HG02943 (cell line): ENCODE measurements around the gene UCK1.

Source experiments
- ATAC-seq: cut with Tn5 transposase; IDR thresholded peaks from one replicate; pipeline ENCODE4 v1.9.1; 2021; ENCODE audit warnings: mild to moderate bottlenecking, low read depth, moderate library complexity; ENCODE audit not compliant: unreplicated experiment

Gene UCK1

DNA sequence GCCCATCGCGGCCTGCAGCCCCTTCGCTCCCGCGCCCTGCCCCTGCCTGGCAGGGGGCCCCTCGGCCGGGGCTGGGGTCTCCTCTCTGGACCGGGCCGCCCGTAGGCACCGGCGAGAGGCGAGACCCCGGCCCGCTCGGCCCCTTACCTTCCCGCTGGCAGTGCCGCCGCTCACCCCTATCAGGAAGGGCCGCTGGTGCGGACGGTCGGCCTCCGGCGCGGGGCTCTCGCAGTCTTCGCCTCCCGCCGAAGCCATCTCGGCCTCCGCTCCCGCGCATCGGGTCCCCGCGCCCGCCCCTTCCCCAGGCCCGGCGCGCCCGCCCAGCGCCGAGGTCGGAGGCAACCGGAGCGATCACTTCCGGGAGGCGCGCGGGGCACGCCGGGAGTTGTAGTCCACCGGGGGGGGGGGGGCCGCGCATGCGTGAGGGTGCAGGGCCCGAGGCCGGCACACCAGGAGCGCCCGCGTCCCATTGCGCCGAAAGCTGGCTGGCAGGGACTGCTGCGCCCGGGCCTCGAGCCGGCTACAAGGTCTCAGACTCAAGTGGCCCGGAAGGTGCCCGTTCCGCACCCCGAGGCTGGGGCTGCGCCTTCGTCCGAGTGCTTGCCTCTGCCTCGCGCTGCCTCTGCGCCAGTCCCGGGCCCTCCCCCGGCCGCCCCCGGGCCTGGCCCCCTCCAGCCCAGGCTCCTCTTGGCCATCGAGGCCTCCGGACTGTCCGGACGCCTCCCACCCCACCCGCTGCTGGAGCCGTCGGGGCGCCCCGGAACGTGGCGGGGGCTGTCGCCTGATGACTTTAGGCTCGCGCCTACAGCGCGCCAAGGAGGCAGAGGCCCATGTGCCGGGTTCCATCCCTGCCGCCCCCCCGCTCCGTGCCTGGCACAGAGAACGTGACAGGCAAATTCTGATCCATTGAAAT is at the start of gene UCK1:
TSS of gene UCK1 (minus strand) at position 344 of the 913 bp plus-strand sequence. CDS start at position 255, 89 bp downstream.
- no peak for ATAC-seq

DNA sequence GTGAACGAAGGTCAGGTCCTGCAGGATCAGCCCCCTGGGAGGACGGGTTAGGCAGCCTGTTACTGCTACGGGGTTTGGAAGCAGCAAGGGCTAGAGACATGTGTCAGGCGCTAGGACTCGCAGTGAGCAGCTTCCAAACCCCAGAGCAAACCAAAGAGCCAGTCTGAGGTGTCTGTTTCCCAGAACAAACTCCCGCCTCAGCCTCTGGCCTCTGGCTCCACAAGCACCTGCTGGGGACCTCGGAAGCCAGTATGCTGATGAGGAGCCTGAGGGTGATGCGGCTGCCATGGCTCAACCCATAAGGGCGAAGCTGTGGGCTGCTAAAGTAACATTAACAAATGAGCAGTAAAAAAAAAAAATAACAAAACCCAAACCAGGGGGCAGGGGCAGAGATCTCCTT is 49.3 kb upstream of the UCK1 start:
- ATAC-seq, result no peak

DNA sequence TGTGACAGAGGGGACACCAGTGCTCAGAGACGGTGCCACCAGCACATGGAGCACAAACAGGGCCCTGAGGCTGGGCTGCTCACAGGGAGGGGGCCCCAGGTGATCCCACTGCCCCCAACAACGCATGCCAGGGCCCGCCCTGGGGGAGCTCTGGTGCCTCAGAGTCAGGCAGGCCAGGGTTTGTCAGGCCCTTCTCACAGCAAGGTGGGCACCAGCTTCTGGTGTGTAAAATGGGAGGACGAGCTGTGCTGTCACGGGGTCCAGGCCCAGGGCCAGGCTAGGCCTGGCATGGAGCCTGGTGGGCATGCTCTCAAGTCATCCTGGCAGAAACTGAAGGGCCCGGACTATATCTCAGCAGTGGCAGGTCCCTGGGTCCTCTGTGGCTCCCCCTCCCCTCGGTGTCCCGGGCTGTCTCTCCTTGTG is 48.7 kb upstream of the UCK1 start:
- no peak for ATAC-seq

DNA sequence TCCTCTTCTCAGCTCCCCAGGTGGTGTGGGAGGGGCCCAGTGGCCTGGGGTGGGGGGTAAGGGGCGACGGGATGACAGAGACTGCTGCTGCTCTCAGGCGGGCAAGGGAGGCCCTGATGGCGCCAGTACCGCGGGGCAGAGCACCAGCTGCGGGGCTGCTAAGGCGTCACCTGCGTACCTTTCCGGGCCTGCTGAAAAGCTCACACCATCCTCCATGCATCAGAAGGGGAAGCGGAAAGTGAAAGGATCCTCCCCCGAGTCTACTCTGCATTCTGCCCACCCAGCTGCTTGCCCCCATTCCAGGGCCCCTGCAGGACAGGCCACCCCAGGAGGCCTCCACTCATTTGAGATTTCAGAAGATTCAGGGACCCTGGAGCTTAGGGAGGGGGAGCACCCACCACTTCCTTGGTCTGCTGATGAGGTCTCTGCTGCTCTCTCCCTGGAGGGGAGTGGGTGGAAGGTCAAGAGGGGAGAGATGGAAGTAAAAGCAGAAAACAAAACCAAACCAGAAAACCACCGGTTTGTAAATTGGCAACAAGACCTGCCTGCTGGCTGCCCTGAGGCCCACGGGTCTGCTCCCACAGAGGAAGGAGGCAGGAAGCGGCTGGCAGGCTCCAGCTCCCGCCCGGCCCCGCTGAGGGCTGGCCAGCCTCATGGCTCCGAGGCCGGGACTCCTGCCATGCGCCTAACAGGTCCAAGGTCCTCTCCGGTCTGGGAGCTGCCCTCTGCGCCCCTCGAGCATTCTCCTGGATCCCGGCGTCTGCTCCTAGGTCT is 47.9 kb upstream of the UCK1 start:
- peak; percentile 59 for ATAC-seq

GRCh38 chr9:131578021-131578420 is 47.0 kb upstream of the UCK1 start:
- ATAC-seq, result no peak

GRCh38 chr9:131577005-131578000 is 46.2 kb upstream of the UCK1 start:
- ATAC-seq, result no peak

- ATAC-seq, result no peak
Observed at GRCh38 chr9:131575946-131576853, 45.1 kb upstream of the UCK1 start.

GRCh38 chr9:131574730-131575640 is 43.9 kb upstream of the UCK1 start:
- no peak for ATAC-seq

DNA sequence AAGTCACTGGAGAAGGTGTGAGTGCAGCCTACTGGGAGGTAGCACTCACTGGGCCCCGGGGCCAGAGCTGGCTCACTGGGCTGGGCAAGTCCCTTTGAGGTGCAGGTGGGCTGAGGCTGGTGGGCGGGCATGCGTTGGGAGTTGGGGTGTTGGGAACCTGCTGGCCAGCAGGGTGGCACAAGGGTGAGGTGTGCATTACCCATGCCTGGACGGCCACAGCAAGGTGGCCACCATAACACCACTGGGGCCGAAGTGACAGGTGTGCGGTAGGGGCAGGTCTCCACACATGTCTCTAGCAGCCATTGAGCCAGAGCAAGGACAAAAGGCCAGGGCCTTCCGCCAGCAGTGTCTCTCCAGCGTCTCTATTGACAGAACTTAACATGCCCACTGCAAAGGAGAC is 36.8 kb upstream of the UCK1 start:
- ATAC-seq, result no peak

DNA sequence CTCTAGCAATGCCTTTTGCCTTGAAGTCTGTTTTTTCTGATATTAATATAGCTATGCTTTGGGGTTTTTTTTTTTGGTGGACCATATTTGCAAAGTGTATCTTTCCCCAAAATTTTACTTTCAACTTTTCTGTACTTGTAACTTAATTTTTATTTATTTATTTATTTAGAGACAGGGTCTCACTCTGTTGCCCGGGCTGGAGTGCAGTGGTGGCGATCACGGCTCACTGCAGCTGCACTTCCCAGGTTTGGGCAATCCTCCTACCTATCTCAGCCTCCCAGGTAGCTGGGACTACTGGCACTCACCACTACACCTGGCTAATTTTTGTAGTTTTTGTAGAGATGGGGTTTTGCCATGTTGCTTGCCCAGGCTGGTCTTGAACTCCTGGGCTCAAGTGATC is 35.1 kb upstream of the UCK1 start:
- ATAC-seq, result no peak

DNA sequence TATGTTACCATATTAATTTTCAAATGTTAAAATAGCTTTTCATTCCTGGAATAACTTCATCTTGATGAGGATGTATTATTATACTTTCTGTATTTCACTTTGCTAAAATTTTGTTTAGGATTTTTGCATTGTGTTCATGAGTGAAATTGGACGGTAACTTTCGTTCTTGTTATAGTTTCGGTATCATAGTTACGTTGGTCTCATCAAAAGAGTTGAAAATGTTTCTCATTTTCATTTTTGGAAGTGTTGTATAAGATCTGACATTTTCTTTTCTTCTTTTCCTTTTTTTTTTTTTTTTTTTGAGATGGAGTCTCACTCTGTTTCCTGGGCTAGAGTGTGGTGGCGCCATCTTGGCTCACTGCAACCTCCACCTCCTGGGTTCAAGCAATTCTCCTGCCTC is 34.3 kb upstream of the UCK1 start:
- no peak for ATAC-seq

GRCh38 chr9:131562032-131562959 is 31.2 kb upstream of the UCK1 start:
- no peak for ATAC-seq

DNA sequence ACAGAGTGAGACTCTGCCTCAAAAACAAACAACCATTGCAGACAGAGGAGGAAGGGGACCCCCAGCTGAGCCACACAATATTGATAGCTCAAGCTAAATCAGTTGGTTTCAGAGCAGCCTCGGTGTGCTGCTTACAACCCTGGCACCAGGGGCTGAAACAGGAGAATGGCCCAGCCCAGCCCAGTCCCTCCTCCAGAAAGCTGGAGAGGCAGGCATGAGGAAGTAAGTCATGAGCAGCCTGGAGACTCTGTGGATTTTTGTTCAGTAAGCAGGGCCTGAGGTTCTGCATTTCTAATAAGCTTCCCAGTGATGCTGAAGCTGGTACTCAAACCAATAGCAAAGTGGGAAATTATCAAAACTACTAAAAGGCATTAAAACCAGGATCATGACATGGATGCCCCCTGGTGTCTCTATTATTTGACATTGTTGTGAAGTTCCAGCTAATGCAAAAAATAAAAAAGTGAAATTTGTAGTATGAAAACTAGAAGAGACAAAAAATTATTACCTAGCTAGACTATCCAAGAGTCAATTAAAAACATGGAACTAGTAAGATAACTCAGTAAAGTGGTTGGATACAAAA is 28.4 kb upstream of the UCK1 start:
- ATAC-seq, result no peak

DNA sequence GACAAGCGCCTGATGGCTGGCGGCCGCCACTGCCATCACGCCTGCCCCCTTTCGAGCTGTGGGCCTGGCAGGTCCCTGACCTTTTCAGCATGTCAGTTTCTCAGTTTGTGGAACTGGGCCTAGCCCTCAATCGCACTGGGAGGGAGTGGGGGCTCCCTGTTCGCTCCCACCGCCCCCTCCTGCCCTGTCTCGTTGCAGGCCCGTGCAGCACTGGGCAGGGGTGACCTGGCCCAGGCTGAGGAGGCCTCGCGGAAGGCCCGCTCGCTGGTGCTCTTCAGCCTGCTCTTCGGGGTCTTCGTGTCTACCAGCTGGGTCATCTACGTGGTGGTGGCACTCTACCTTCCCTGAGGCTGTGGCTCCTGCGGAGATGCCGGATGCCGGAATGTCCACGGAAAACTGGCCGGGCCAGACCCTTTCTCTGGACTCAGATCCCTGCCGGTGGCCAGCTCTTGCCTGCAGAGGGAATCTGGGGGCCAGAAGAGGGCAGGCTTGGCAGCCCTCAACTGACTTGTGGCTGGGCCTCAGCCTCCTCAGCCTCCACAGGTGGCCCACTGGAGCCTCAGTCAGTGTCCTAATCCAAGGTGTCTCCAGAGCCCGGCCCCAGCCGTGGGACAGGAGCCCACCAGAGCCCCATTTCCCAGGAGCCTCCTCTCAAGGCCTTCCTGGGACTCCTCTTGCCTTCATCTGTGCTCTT is 26.9 kb upstream of the UCK1 start:
- ATAC-seq, result no peak

DNA sequence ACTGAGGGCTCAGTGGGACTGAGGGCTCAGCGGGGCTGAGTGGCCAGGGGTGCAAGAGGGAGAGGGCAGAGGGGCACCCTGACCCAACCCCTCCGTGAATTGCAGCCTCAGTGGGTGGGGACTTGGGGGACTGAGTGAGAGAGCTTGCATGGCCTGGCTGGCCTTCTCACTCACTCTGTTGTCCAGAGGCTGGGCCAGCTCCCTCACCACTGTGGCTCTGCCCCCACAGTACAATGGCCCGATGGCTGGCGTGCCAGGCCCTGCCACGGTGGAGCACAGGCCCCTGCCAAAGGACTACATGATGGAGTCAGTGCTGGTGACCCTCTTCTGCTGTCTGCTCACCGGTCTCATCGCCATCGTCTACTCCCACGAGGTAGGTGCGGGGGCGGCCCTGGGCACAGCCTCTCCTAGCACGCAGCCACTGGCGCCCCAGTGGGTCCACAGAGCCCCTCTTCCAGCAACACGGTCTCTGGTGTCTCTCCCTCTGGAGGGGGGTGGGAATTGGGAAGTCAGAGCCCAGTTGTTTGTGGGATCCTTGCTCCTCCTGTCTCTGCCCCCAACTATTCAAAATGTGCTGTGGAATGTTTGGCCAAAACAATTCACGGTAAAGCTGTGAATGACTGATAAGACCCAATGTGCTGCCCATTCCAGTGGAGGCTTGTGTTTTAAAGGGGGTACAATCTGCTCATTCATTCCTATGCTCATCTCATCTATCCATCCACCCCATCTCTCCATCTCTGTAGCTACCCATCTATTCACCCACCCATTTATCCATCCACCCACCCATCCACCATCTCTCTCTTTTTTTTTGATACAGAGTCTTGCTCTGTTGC is 25.0 kb upstream of the UCK1 start:
- no peak for ATAC-seq
